ENCODE data around the gene MUC6. TPM values are rescaled to one million over a fixed set of nuclear protein-coding genes. Genes with fewer than 3 reads are reported as not detected.
A peak's percentile ranks its signal among the peaks of the same experiment; 100 is the strongest.

MUC6 gene
- total and polyA plus RNA-seq, 2 experiments from 2014 or later = not detected

DNA sequence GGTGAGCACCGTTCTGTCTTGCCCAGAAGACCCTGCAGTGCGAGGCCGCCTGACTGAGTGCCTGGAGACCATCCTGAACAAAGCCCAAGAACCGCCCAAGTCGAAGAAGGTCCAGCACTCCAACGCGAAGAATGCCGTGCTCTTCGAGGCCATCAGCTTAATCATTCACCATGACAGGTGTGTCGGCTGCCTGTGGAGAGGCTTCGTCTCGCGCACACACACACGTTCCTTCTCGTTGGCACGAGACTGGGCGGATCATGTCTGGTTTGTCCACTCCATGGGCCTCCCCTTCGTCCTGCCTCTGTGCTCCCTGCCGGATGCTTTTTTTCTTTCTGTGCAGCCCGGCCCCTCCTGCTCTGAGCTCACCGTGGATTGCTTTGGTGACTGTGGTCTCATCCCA, 51.1 kb downstream of the MUC6 start:
- Histone ChIP-seq H3K9me3 (ENCODE audit: low read depth) (no peaks in the 10 kb centered on the region), H2AFZ (no peak overlapping the region), H3K27me3 (replicated peaks; ENCODE audit: insufficient read depth) (no peaks in the 10 kb centered on the region), H3K4me1 (ENCODE audit: insufficient read depth) (no peaks in the 10 kb centered on the region), H3K9me2 (ENCODE audit: insufficient read depth) (no peaks in the 10 kb centered on the region), H3K36me3 (ENCODE audit: low read depth) (peaks cover 29% of the 10 kb centered on the region; the same call in 1 of the 2 replicates), H3K4me2 (ENCODE audit: unreplicated experiment) (no peak overlapping the region), H4K20me1 (ENCODE audit: insufficient read depth) (no peaks in the 10 kb centered on the region), H3K4me3 (no peak overlapping the region), H3F3A (ENCODE audit: insufficient read depth) (no peaks in the 10 kb centered on the region), H3K79me2 (ENCODE audit: insufficient read depth) (0 out of 2 replicates have a peak, but pooled peaks cover 22% of the 10 kb centered on the region), H3K27ac (no peak overlapping the region), H3K9ac (no peak overlapping the region)
- TF ChIP-seq EZH2phosphoT487 (IDR thresholded peaks at IDR 0.05; ENCODE audit: insufficient read depth, low read depth) (no peak), EZH2 (IDR thresholded peaks at IDR 0.05; ENCODE audit: insufficient read depth, poor library complexity, severe bottlenecking) (no peak)
- DNase-seq = no peak
- in situ Hi-C loops (cut with MboI) = no loop called here
- 91 to 93% methylated on average over 17 to 21 of the region's 21 CpGs for WGBS, 2 experiments (ENCODE audit: low coverage in 1 of 2, low lambda C conversion rate in 2 of 2, missing lambda C conversion rate in 2 of 2)

DNA sequence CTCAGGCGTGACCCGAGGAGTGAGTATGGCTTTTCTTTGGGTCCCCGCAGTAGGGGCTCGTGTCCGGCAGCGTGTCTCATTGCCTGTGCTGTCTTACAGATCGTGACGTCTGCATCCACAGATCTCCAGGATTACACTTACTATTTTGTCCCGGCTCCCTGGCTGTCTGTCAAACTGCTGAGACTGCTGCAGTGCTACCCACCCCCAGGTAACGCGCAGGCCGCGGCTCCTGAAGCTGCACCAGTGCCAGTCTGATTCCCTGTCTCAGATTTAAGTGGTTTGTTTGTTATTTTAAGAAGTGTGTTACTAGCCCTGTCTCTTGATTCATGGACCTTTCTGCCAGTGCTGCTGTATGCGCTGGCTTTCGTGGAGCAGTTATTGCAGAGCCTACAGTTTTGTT, 52.0 kb downstream of the MUC6 start:
- no peaks in the 10 kb centered on the region for H3K9me3 ChIP-seq (ENCODE audit: low read depth)
- in situ Hi-C loops (cut with MboI) = no loop called here
- H3K79me2 ChIP-seq (ENCODE audit: insufficient read depth) = 0 out of 2 replicates have a peak, but pooled peaks cover 22% of the 10 kb centered on the region
- H3K9me2 ChIP-seq (ENCODE audit: insufficient read depth) = no peaks in the 10 kb centered on the region
- no peak for TF ChIP-seq EZH2phosphoT487 (IDR thresholded peaks at IDR 0.05; ENCODE audit: insufficient read depth, low read depth)
- TF ChIP-seq EZH2 (IDR thresholded peaks at IDR 0.05; ENCODE audit: insufficient read depth, poor library complexity, severe bottlenecking) = no peak
- no peaks in the 10 kb centered on the region for H3K27me3 ChIP-seq (replicated peaks; ENCODE audit: insufficient read depth)
- H4K20me1 ChIP-seq (ENCODE audit: insufficient read depth) = no peaks in the 10 kb centered on the region
- peaks cover 27% of the 10 kb centered on the region; the same call in 1 of the 2 replicates for H3K36me3 ChIP-seq (ENCODE audit: low read depth)
- no peaks in the 10 kb centered on the region for H3F3A ChIP-seq (ENCODE audit: insufficient read depth)
- H3K4me2 ChIP-seq (ENCODE audit: unreplicated experiment) = no peak overlapping the region
- H3K9ac ChIP-seq = no peak overlapping the region
- H3K4me3 ChIP-seq = no peak overlapping the region
- no peak for DNase-seq
- WGBS, 2 experiments (ENCODE audit: low coverage in 1 of 2, low lambda C conversion rate in 2 of 2, missing lambda C conversion rate in 2 of 2) = 93 to 96% methylated on average over 15 of the region's 15 CpGs
- no peak overlapping the region for H3K27ac ChIP-seq
- no peaks in the 10 kb centered on the region for H3K4me1 ChIP-seq (ENCODE audit: insufficient read depth)
- H2AFZ ChIP-seq = no peak overlapping the region

DNA sequence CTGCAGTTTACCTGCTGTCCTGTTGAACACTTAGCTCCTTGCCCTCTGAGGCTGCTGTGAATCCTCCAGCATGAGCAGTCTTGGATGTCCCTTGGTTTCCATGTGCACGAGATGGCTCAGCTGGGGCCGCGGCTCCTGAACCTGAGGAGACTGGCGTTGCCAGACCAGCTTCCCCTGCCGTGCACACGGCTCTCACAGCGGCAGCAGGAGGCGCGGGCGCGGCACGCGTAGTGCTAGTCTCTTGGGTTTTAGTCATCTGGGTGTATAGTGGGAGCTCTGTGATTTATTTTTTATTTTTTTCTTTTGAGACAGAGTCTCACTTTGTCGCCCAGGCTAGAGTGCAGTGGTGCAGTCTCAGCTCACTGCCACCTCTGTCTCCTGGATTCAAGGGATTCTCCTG, 54.8 kb downstream of the MUC6 start:
- in situ Hi-C loops (cut with MboI) = no loop called here
- H2AFZ ChIP-seq = no peak overlapping the region
- peaks cover 32% of the 10 kb centered on the region; the same call in 1 of the 2 replicates for H3K79me2 ChIP-seq (ENCODE audit: insufficient read depth)
- H3K9me3 ChIP-seq (ENCODE audit: low read depth) = no peaks in the 10 kb centered on the region
- 91 to 94% methylated on average over 14 of the region's 14 CpGs for WGBS, 2 experiments (ENCODE audit: low coverage in 1 of 2, low lambda C conversion rate in 2 of 2, missing lambda C conversion rate in 2 of 2)
- DNase-seq = no peak
- no peaks in the 10 kb centered on the region for H3K9me2 ChIP-seq (ENCODE audit: insufficient read depth)
- H3K27ac ChIP-seq = no peak overlapping the region
- H3K9ac ChIP-seq = no peak overlapping the region
- H3K36me3 ChIP-seq (ENCODE audit: low read depth) = peaks cover 29% of the 10 kb centered on the region; the same call in 1 of the 2 replicates
- no peaks in the 10 kb centered on the region for H3F3A ChIP-seq (ENCODE audit: insufficient read depth)
- no peaks in the 10 kb centered on the region for H3K27me3 ChIP-seq (replicated peaks; ENCODE audit: insufficient read depth)
- H3K4me3 ChIP-seq = no peak overlapping the region
- no peak overlapping the region for H3K4me2 ChIP-seq (ENCODE audit: unreplicated experiment)
- H4K20me1 ChIP-seq (ENCODE audit: insufficient read depth) = peaks cover 4% of the 10 kb centered on the region; the same call in 1 of the 2 replicates
- no peaks in the 10 kb centered on the region for H3K4me1 ChIP-seq (ENCODE audit: insufficient read depth)
- TF ChIP-seq EZH2phosphoT487 (IDR thresholded peaks at IDR 0.05; ENCODE audit: insufficient read depth, low read depth) (no peak), EZH2 (IDR thresholded peaks at IDR 0.05; ENCODE audit: insufficient read depth, poor library complexity, severe bottlenecking) (no peak)

DNA sequence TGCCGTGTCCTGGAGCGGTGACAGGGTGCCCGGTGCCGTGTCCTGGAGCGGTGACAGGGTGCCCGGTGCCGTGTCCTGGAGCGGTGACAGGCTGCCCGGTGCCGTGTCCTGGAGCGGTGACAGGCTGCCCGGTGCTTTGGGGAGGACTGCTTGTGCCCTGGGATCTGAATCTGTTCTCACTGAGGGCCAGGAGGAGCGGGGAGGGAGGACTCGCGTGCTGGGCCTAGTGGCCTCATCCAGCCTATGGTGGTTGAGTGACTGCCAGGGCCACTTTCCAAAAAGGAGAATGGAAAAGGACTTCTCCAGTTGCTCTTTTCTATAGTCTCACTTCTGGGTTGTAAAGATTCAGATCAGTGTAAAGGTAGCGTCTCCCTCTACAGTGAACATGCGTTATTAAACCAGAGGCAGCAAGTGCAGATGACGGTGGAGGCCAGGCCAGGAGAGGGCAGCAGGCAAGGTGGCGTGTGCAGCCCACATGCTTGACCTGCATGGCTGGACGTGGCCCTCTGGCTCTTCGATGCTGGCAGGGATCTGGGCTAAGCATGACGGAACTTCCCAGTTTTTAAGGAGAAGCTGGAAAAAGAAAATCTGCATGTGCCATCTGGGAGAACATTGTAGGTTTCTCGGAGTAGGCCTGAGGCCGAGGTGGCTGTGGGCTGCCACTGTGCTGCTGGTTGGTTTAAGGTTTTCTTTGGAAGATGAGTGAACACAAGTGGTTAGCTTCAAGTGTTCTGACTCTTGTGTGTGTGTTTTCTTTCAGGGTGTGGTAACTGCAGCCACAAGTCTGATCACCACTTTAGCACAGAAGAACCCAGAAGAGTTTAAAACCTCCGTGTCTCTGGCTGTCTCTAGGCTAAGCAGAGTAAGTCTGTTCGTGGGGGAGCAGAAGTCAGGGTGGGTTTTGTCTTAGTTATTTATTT, 55.8 kb downstream of the MUC6 start:
- Histone ChIP-seq H3K9me3 (ENCODE audit: low read depth) (no peaks in the 10 kb centered on the region), H3K36me3 (ENCODE audit: low read depth) (peaks cover 29% of the 10 kb centered on the region; the same call in 1 of the 2 replicates), H3K4me1 (ENCODE audit: insufficient read depth) (no peaks in the 10 kb centered on the region), H3K27me3 (replicated peaks; ENCODE audit: insufficient read depth) (no peaks in the 10 kb centered on the region), H4K20me1 (ENCODE audit: insufficient read depth) (peaks cover 4% of the 10 kb centered on the region; the same call in 1 of the 2 replicates), H3K4me2 (ENCODE audit: unreplicated experiment) (no peak overlapping the region), H3F3A (ENCODE audit: insufficient read depth) (no peaks in the 10 kb centered on the region), H3K9ac (0 out of 2 replicates have a peak overlapping the region, but pooled peaks have one; percentile 10), H3K4me3 (no peak overlapping the region), H3K79me2 (ENCODE audit: insufficient read depth) (peaks cover 32% of the 10 kb centered on the region; the same call in 1 of the 2 replicates), H3K9me2 (ENCODE audit: insufficient read depth) (no peaks in the 10 kb centered on the region), H2AFZ (no peak overlapping the region), H3K27ac (no peak overlapping the region)
- WGBS, 2 experiments (ENCODE audit: low coverage in 1 of 2, low lambda C conversion rate in 2 of 2, missing lambda C conversion rate in 2 of 2) = 75 to 79% methylated on average over 22 to 26 of the region's 26 CpGs
- in situ Hi-C loops (cut with MboI) = no loop called here
- no peak for TF ChIP-seq EZH2 (IDR thresholded peaks at IDR 0.05; ENCODE audit: insufficient read depth, poor library complexity, severe bottlenecking)
- DNase-seq = peak; percentile 24

Data from GM23248 (cell line).